ENCODE measurements around the gene CFAP161. TPM values are rescaled to one million over a fixed set of nuclear protein-coding genes. Genes with fewer than 3 reads are reported as not detected.

CFAP161 gene
- total RNA-seq, 1 donor from 2014 or later: 7.4 TPM

DNA sequence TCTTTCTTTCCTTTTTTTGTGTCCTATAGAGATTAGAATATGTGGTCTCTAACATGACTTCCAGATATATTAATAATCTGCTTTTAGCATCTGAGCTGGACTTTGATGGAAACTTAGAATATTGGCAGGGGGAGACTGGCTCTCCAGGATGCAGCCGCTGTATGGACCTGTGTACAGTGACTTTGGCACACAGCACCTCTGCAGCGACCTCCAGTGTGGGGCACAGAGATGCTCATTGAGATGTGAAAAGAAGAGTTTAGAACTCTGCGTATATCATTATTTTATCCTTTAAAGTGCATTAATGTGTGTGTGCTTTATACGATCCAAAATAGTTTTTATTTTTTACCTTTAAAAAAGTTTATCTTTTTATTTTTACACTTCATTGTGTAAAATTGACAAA, 18.3 kb downstream of the CFAP161 start:
- intact Hi-C loops (cut with DNase I): loop anchor here (10.0 kb wide), 1 partner anchor 112 kb away; no protein-coding TSS in a partner anchor
- peaks cover 10% of the 10 kb centered on the region for H3K4me1 ChIP-seq
- DNase-seq (no peak), ATAC-seq (no peak)
- H3K9me3 ChIP-seq: no peaks in the 10 kb centered on the region
- no peaks in the 10 kb centered on the region for H3K27me3 ChIP-seq (ENCODE audit: low read depth)
- TF ChIP-seq, protein P1, sequence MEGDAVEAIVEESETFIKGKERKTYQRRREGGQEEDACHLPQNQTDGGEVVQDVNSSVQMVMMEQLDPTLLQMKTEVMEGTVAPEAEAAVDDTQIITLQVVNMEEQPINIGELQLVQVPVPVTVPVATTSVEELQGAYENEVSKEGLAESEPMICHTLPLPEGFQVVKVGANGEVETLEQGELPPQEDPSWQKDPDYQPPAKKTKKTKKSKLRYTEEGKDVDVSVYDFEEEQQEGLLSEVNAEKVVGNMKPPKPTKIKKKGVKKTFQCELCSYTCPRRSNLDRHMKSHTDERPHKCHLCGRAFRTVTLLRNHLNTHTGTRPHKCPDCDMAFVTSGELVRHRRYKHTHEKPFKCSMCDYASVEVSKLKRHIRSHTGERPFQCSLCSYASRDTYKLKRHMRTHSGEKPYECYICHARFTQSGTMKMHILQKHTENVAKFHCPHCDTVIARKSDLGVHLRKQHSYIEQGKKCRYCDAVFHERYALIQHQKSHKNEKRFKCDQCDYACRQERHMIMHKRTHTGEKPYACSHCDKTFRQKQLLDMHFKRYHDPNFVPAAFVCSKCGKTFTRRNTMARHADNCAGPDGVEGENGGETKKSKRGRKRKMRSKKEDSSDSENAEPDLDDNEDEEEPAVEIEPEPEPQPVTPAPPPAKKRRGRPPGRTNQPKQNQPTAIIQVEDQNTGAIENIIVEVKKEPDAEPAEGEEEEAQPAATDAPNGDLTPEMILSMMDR (IDR thresholded peaks at IDR 0.05): no peak
- no peak overlapping the region for H3K4me3 ChIP-seq
- H3K27ac ChIP-seq: no peak overlapping the region
- H3K36me3 ChIP-seq: no peaks in the 10 kb centered on the region

DNA sequence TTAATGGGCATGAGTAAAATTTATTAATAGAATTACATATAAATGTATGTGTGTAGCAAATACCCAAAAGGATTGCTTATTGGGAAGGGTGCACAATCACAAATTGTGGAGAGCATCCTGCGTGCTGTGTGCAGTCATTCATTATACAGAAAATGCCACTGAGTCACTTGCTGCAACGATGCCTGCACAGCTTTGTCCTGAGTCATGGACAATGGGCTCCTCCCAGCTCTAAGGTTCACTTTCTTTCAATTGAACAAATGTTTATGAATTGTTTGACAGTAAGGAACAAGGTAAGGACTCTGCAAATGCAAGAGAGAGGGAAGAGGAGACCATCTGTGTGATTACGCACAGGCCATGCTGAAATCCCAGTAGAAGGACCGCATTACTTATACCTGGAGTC, 18.7 kb downstream of the CFAP161 start:
- Histone ChIP-seq H3K4me1 (peaks cover 15% of the 10 kb centered on the region), H3K36me3 (no peaks in the 10 kb centered on the region), H3K27ac (no peak overlapping the region), H3K9me3 (no peaks in the 10 kb centered on the region), H3K27me3 (ENCODE audit: low read depth) (no peaks in the 10 kb centered on the region), H3K4me3 (no peak overlapping the region)
- intact Hi-C loops (cut with DNase I): loop anchor here (10.0 kb wide), 1 partner anchor 112 kb away; no protein-coding TSS in a partner anchor
- ATAC-seq: no peak
- TF ChIP-seq, protein P1 (IDR thresholded peaks at IDR 0.05): no peak
- no peak for DNase-seq

DNA sequence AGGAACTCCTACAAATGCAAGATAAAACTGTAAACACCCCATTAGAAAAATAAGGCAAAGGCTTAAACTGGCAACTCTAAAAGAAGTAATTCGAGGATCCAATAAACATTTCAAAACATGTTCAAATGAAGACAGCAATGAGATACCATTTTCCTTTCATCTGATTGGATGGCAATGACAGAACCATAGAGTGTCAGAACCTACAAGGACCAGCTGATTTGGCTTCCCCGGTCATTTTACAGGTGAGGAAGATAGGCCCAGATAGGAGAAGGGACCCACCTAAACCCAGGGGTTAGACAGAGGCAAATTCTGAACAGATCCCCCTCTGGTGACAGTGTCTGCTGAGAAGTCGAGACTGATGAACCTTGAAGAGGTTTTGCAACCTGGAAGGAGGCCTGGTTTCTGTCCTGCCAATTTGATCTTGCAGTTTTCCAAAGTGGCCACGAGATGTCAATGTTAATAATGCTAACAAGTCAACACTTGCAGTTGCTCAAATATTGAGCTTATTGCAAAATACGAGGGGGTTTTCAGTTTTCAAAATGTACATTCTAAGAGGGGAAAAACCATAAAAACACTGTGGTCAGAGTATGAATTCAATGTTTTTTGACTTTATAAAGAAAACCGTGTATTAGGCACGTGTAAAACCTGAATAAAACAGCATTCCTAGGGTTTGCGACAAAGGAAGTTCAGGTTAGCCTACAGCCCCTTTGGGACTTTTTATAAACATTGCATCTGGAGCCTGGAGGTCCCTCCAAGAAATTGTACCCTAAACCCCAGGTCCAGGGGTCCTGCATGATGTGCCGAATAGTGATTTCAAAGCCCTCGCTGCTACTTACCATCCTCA, 21.5 kb downstream of the CFAP161 start:
- H3K9me3 ChIP-seq: no peaks in the 10 kb centered on the region
- peak; percentile 42 to 68 for ATAC-seq
- TF ChIP-seq, protein P1 (IDR thresholded peaks at IDR 0.05): peak; percentile 69
- peaks cover 23% of the 10 kb centered on the region for H3K4me1 ChIP-seq
- H3K27ac ChIP-seq: no peak overlapping the region
- no peak overlapping the region for H3K4me3 ChIP-seq
- no peak for DNase-seq
- no peaks in the 10 kb centered on the region for H3K36me3 ChIP-seq
- intact Hi-C loops (cut with DNase I): loop anchor here (10.0 kb wide), 1 partner anchor 109 kb away; no protein-coding TSS in a partner anchor
- H3K27me3 ChIP-seq (ENCODE audit: low read depth): no peaks in the 10 kb centered on the region

DNA sequence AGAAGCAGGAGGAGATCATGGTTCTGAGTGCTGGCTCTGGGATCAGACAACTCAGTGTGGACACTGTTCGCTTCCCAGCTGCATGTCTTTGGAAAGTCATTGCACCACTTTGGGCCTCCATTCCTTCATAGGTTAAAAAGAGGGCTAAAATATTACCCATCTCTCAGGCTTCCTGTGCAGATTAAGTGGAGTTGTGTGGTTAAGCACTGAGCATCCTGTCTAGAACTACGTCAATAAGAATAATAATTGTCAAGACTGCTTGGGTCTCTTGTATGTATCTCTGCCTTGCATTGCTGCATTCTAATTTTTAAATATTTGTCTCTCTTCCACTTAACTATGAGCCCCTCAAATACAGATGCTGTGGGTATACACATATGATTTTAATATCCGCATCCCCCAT, 22.3 kb downstream of the CFAP161 start:
- no peak for ATAC-seq
- no peaks in the 10 kb centered on the region for H3K27me3 ChIP-seq (ENCODE audit: low read depth)
- TF ChIP-seq, protein P1 (IDR thresholded peaks at IDR 0.05): no peak
- H3K4me1 ChIP-seq: peaks cover 30% of the 10 kb centered on the region
- no peak overlapping the region for H3K27ac ChIP-seq
- H3K9me3 ChIP-seq: no peaks in the 10 kb centered on the region
- no peak for DNase-seq
- H3K36me3 ChIP-seq: no peaks in the 10 kb centered on the region
- intact Hi-C loops (cut with DNase I): loop anchor here (10.0 kb wide), 1 partner anchor 108 kb away; no protein-coding TSS in a partner anchor
- H3K4me3 ChIP-seq: no peak overlapping the region

DNA sequence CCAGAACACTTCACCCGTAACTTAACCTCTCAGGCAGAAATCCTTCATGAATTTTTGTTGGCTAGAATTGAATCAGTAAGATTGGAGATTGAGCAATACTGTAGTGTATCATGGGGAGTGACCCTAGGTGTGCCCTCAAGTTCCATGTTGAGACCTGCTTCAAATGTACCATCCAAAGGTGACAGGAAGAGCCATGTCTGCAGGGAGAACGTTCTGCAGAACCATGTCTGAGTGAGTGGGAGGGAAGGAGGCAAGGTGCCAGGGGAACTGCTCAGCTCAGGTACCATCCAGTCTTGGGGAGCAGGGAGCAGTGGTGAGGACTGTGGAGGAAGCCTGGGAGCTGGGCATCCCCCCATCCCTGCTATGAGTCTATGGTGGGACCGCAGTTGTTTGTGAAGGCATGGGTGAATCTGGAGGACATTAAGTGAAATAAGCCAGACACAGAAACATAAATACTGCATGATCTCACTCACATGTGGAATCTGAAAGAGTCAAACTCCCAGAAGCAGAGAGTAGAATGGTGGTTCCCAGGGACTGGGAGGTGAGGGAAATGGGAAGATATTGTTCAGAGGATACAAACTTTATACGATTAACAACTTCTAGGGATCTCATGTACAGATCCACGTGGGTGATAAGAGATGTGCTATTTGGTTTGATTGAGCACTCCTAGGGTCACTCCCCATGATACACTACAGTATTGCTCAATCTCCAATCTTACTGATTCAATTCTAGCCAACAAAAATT, 23.3 kb downstream of the CFAP161 start:
- Histone ChIP-seq H3K27ac (no peak overlapping the region), H3K9me3 (no peaks in the 10 kb centered on the region), H3K4me1 (peaks cover 36% of the 10 kb centered on the region), H3K36me3 (no peaks in the 10 kb centered on the region), H3K27me3 (ENCODE audit: low read depth) (no peaks in the 10 kb centered on the region), H3K4me3 (no peak overlapping the region)
- ATAC-seq (peak; percentile 57 to 64), DNase-seq (no peak)
- TF ChIP-seq, protein P1 (IDR thresholded peaks at IDR 0.05): no peak
- intact Hi-C loops (cut with DNase I): loop anchor here (10.0 kb wide), 1 partner anchor 107 kb away; no protein-coding TSS in a partner anchor
